H9 (cell line): Measurements from ENCODE around the gene BABAM1. TPM values are rescaled to one million over a fixed set of nuclear protein-coding genes. Genes with fewer than 3 reads are reported as not detected.

Source experiments
- DNase-seq: peaks from one replicate; pipeline ENCODE4 v3.0.0-alpha.2; 2017
- H2AFZ ChIP-seq: one replicate; pipeline ENCODE4 v1.6.1; 2013; ENCODE audit warnings: mild to moderate bottlenecking, low read length, control low read depth, moderate library complexity
- H2AK5ac ChIP-seq: 2 replicates; pipeline ENCODE4 v1.6.1; 2013; ENCODE audit warnings: low read length, control low read depth, mixed read lengths; ENCODE audit not compliant: insufficient read length
- H2BK120ac ChIP-seq: one replicate; pipeline ENCODE4 v1.6.1; 2013; ENCODE audit warnings: low read depth, mild to moderate bottlenecking, low read length, control low read depth, inconsistent platforms; ENCODE audit not compliant: poor library complexity, severe bottlenecking
- H2BK12ac ChIP-seq: 2 replicates; pipeline ENCODE4 v1.6.1; 2013; ENCODE audit warnings: low read length, control low read depth, mixed read lengths, low read depth; ENCODE audit not compliant: insufficient read length
- H2BK15ac ChIP-seq: 2 replicates; pipeline ENCODE4 v1.6.1; 2013; ENCODE audit warnings: low read depth, low read length, control low read depth
- H2BK20ac ChIP-seq: one replicate; pipeline ENCODE4 v1.6.1; 2013; ENCODE audit warnings: low read depth, mild to moderate bottlenecking, low read length, control low read depth, inconsistent platforms; ENCODE audit not compliant: poor library complexity, severe bottlenecking
- H2BK5ac ChIP-seq: 2 replicates; pipeline ENCODE4 v1.6.1; 2013; ENCODE audit warnings: low read length, control low read depth, mixed read lengths; ENCODE audit not compliant: insufficient read length
- H3K14ac ChIP-seq: 2 replicates; pipeline ENCODE4 v1.6.1; 2013; ENCODE audit warnings: low read length, control low read depth; ENCODE audit not compliant: insufficient read depth
- H3K18ac ChIP-seq: 2 replicates; pipeline ENCODE4 v1.6.1; 2013; ENCODE audit warnings: low read depth, mild to moderate bottlenecking, mixed read lengths, low read length, control low read depth; ENCODE audit not compliant: insufficient read length
- H3K23ac ChIP-seq: 2 replicates; pipeline ENCODE4 v1.6.1; 2013; ENCODE audit warnings: low read length, control low read depth, mixed read lengths, low read depth; ENCODE audit not compliant: insufficient read length
- H3K23me2 ChIP-seq: 2 replicates; pipeline ENCODE4 v1.6.1; 2013; ENCODE audit warnings: low read depth, mild to moderate bottlenecking, mixed read lengths, low read length, control low read depth; ENCODE audit not compliant: insufficient read length, poor library complexity, severe bottlenecking
- H3K27ac ChIP-seq: 2 replicates; pipeline ENCODE4 v1.5.1; 2013; ENCODE audit warnings: low read length, control low read depth, mixed read lengths, low read depth; ENCODE audit not compliant: insufficient read length
- H3K27me3 ChIP-seq: 2 replicates; pipeline ENCODE4 v1.6.1; 2013; ENCODE audit warnings: low read length, control low read depth, inconsistent platforms; ENCODE audit not compliant: insufficient read depth
- H3K4ac ChIP-seq: 2 replicates; pipeline ENCODE4 v1.6.1; 2013; ENCODE audit warnings: low read depth, mild to moderate bottlenecking, control low read depth, inconsistent platforms, low read length, moderate library complexity
- H3K4me1 ChIP-seq: 2 replicates; pipeline ENCODE4 v1.6.1; 2013; ENCODE audit warnings: low read length, control low read depth, inconsistent platforms; ENCODE audit not compliant: insufficient read depth
- H3K4me2 ChIP-seq: 2 replicates; pipeline ENCODE4 v1.6.1; 2013; ENCODE audit warnings: low read length, control low read depth, mixed read lengths; ENCODE audit not compliant: insufficient read length, insufficient read depth
- H3K56ac ChIP-seq: 2 replicates; pipeline ENCODE4 v1.6.1; 2013; ENCODE audit warnings: low read depth, mild to moderate bottlenecking, mixed read lengths, low read length, control low read depth; ENCODE audit not compliant: insufficient read length
- H3K79me1 ChIP-seq: 2 replicates; pipeline ENCODE4 v1.6.1; 2013; ENCODE audit warnings: low read depth, mild to moderate bottlenecking, moderate library complexity, low read length, control low read depth, inconsistent platforms; ENCODE audit not compliant: insufficient read depth, poor library complexity, severe bottlenecking
- H3K79me2 ChIP-seq: 2 replicates; pipeline ENCODE4 v1.6.1; 2013; ENCODE audit warnings: low read length, control low read depth, inconsistent platforms; ENCODE audit not compliant: insufficient read depth
- H3K9ac ChIP-seq: 2 replicates; pipeline ENCODE4 v1.6.1; 2013; ENCODE audit warnings: low read length, control low read depth, mixed read lengths; ENCODE audit not compliant: insufficient read length; ENCODE audit errors: extremely low read depth
- H3K9me3 ChIP-seq: one replicate; pipeline ENCODE4 v1.6.1; 2013; ENCODE audit warnings: low read depth, low read length, inconsistent platforms; ENCODE audit not compliant: control insufficient read depth
- H3T11ph ChIP-seq: one replicate; pipeline ENCODE4 v1.6.1; 2013; ENCODE audit warnings: mild to moderate bottlenecking, low read length, control low read depth, inconsistent platforms
- H4K20me1 ChIP-seq: one replicate; pipeline ENCODE4 v1.6.1; 2013; ENCODE audit not compliant: control insufficient read depth, insufficient read length, insufficient read depth
- H4K5ac ChIP-seq: 2 replicates; pipeline ENCODE4 v1.6.1; 2013; ENCODE audit warnings: low read depth, mild to moderate bottlenecking, mixed read lengths, low read length, control low read depth; ENCODE audit not compliant: insufficient read length
- H4K8ac ChIP-seq: replicated peaks from 2 replicates; pipeline ENCODE4 v1.6.1; 2013; ENCODE audit warnings: low read length, control low read depth, mixed read lengths, low read depth; ENCODE audit not compliant: insufficient read length
- H4K91ac ChIP-seq: 2 replicates; pipeline ENCODE4 v1.6.1; 2013; ENCODE audit warnings: low read depth, mild to moderate bottlenecking, moderate library complexity, mixed read lengths, low read length, control low read depth; ENCODE audit not compliant: insufficient read length
- H3K27ac Mint-ChIP-seq, 3 experiments: 2 replicates in 2 of 3; 3 replicates in 1 of 3; pipeline ENCODE4 v1.8.0; 2020 to 2021; ENCODE audit warnings: mixed read lengths in 3 of 3, mild to moderate bottlenecking in 1 of 3, moderate library complexity in 1 of 3
- H3K27me3 Mint-ChIP-seq: 2 replicates; pipeline ENCODE4 v1.8.0; 2021; ENCODE audit warnings: low read depth, mild to moderate bottlenecking, moderate library complexity, mixed read lengths
- H3K36me3 Mint-ChIP-seq, 3 experiments: 2 replicates in 2 of 3; 3 replicates in 1 of 3; pipeline ENCODE4 v1.8.0; 2020 to 2021; ENCODE audit warnings: low read depth in 3 of 3, mixed read lengths in 3 of 3; ENCODE audit not compliant: insufficient read depth in 1 of 3
- H3K4me1 Mint-ChIP-seq, 2 experiments: 2 replicates each; pipeline ENCODE4 v1.8.0; 2020; ENCODE audit warnings: mixed read lengths in 2 of 2
- H3K4me3 Mint-ChIP-seq, 2 experiments: 2 replicates in 1 of 2; 3 replicates in 1 of 2; pipeline ENCODE4 v1.8.0; 2020 to 2021; ENCODE audit warnings: mild to moderate bottlenecking in 2 of 2, mixed read lengths in 2 of 2, moderate library complexity in 1 of 2
- H3K9me3 Mint-ChIP-seq, 2 experiments: 2 replicates in 1 of 2; 3 replicates in 1 of 2; pipeline ENCODE4 v1.8.0; 2020; ENCODE audit warnings: mild to moderate bottlenecking in 2 of 2, mixed read lengths in 2 of 2, moderate library complexity in 1 of 2
- WGBS: extraction: QIAGEN DNeasy Blood & Tissue Kit; methylation state at CpG from one replicate; pipeline ENCODE4 v1.1.7; 2013; ENCODE audit warnings: missing lambda C conversion rate, low lambda C conversion rate, mixed read lengths; ENCODE audit not compliant: insufficient read length; ENCODE audit errors: extremely low coverage; 5-methylcytosine and 5-hydroxymethylcytosine counted together
- total RNA-seq: library from RNA; stranded (reverse); gene quantifications from 2 replicates; pipeline ENCODE4 v1.2.1, GENCODE V29; 2021
- TF ChIP-seq, protein P1 (sequence below): fragments of 200-600 bp; sonication (generic); conservative IDR thresholded peaks from 3 replicates; pipeline ENCODE4 v1.8.0; 2021; ENCODE audit warnings: antibody characterized with exemption, mild to moderate bottlenecking

BABAM1 gene
- total RNA-seq, 1 experiment from 2014 or later, result 130 TPM

DNA sequence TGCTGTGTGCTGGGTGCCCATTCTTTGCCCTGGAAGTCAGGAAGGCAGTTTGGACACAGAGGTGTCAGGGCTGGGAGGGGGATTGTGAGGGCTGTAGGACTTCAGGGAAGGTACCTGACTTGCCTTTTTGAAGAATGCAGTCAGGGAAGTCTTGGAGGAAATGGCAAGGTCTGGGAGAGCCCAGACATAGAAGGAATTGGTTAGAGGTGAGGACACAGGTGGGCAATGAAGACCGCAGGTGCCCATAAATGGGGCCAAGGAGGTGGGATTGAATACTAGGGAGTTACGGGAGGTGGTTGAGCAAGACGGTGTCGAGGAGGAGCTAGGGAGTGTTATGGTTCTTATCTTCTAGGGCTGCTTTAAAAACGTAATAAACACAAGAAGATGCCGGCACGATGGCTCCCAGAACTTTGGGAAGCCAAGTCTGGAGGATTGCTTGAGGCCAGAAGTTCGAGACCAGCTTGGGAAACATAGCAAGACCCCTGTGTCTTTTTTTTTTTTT is 40.7 kb downstream of the BABAM1 start:
- Mint-ChIP-seq H3K4me3 (peak overlapping the region; percentile 75 to 97), H3K27ac (peak overlapping the region in 1 of 3 experiments; percentile 26; a peak in 1 of 7 replicates), H3K27me3 (no peaks in the 10 kb centered on the region; the same call in 1 of the 2 replicates), H3K4me1 (peaks cover 29 to 39% of the 10 kb centered on the region in 2 experiments), H3K9me3 (no peaks in the 10 kb centered on the region), H3K36me3 (peaks cover 6 to 10% (median 7%) of the 10 kb centered on the region in 3 experiments; a peak in 5 of 7 replicates)
- Histone ChIP-seq H3K9ac (no peak overlapping the region), H2BK120ac (no peak overlapping the region), H4K5ac (no peak overlapping the region), H3K56ac (no peak overlapping the region), H3K79me1 (peaks cover 6% of the 10 kb centered on the region), H4K8ac (no peak overlapping the region), H2AK5ac (no peak overlapping the region), H3K4me2 (no peak overlapping the region), H2AFZ (no peak overlapping the region), H3K4ac (no peak overlapping the region), H3K79me2 (peaks cover 7% of the 10 kb centered on the region; the same call in 1 of the 2 replicates), H3K27ac (no peak overlapping the region), H2BK20ac (no peak overlapping the region), H3K9me3 (no peaks in the 10 kb centered on the region), H3K18ac (no peak overlapping the region), H2BK5ac (no peak overlapping the region), H3K23ac (no peak overlapping the region), H4K91ac (no peak overlapping the region), H3K27me3 (no peaks in the 10 kb centered on the region), H4K20me1 (no peaks in the 10 kb centered on the region), H3K23me2 (peaks cover 11% of the 10 kb centered on the region), H2BK12ac (no peak overlapping the region), H3K4me1 (peaks cover 3% of the 10 kb centered on the region; the same call in 1 of the 2 replicates), H2BK15ac (no peak overlapping the region), H3K14ac (no peak overlapping the region), H3T11ph (no peak overlapping the region)
- TF ChIP-seq, protein P1, sequence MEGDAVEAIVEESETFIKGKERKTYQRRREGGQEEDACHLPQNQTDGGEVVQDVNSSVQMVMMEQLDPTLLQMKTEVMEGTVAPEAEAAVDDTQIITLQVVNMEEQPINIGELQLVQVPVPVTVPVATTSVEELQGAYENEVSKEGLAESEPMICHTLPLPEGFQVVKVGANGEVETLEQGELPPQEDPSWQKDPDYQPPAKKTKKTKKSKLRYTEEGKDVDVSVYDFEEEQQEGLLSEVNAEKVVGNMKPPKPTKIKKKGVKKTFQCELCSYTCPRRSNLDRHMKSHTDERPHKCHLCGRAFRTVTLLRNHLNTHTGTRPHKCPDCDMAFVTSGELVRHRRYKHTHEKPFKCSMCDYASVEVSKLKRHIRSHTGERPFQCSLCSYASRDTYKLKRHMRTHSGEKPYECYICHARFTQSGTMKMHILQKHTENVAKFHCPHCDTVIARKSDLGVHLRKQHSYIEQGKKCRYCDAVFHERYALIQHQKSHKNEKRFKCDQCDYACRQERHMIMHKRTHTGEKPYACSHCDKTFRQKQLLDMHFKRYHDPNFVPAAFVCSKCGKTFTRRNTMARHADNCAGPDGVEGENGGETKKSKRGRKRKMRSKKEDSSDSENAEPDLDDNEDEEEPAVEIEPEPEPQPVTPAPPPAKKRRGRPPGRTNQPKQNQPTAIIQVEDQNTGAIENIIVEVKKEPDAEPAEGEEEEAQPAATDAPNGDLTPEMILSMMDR, result no peak
- DNase-seq, result no peak
- WGBS, result no CpG with 5 or more reads among the region's 8 CpGs
